ENCODE measurements around the gene GYPC.
"Not testable (repeated sequence)": the region's sequence is repeated elsewhere in the genome, so short reads cannot be mapped to it uniquely, and the experiment has no call there.

Gene GYPC

GRCh38 chr2:126671488-126671887 lies 15.5 kb downstream of the GYPC start:
- no peak for DNase-seq (ENCODE audit: low spot score)

- no peak for DNase-seq (ENCODE audit: low spot score)
Measured at GRCh38 chr2:126672980-126673605, 17.1 kb downstream of the GYPC start.

GRCh38 chr2:126674075-126674744 lies 18.3 kb downstream of the GYPC start:
- no peak for DNase-seq (ENCODE audit: low spot score)

DNA sequence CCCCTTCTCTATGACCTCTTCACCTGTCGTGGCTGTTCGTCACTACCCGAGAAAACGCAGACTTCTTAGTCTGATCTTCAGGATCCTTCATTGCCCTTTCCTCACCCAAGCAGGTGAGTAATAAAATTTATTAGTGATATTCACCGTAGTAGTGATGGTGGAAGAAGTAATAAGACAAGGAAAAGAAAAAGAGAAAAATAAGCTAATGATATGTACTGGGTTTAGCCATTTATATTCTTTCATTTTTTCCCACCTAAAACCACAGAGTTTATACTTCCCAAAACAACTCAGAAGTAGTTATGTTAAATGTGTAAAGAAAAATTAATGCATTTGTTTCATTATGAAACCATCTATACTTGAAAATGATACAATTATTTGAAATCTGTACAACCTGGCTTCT lies 19.7 kb downstream of the GYPC start:
- no peak for DNase-seq (ENCODE audit: low spot score)

DNA sequence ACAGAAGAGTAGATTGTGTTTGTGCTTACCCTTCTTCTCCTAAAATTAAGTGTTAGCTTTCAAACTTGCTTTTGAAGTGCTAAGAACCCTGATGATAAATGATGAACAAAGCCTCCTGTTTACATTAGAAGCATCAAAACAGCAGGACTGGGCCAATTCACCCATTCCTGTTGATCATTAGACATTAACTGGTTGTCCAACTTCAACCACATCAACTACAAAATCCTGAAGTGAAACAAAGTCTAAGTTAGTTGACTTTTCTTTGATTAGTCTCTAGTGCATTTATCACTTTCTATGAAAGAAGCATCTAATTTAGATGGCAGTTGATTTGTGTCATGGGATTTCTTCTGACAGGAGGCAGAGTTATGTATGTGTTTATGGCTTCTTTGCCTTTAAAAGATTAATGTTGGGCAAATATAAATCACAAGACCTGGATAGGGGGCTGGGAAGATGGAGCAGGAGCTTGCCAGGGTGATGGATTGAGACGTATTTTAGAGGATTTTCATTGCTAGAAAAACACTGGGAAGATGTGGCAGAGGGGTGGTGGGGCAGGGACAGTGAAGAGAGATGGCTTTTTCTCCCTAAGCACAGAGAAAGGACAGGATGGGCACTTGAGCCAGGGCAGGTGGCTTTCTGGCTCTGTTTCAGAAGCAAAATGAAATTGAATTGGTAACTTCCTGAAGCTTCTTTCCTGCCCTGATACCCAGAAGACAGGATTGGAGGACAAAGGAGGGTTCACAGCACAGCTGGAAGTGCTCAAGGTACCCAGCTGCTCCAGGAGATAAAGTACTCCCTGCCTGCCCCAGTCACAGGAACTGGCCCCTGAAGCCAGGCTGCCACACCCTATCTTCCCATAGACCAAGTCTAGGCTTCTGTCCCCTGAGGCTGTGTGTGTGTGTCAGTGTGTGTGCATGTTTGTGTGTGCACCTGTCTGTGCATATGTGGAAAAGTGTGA lies 20.5 kb downstream of the GYPC start:
- DNase-seq (ENCODE audit: low spot score) = no peak

- no peak for DNase-seq (ENCODE audit: low spot score)
Measured at GRCh38 chr2:126677176-126677538, 21.2 kb downstream of the GYPC start.

GRCh38 chr2:126678269-126679065 lies 22.5 kb downstream of the GYPC start:
- no peak for DNase-seq (ENCODE audit: low spot score)

DNA sequence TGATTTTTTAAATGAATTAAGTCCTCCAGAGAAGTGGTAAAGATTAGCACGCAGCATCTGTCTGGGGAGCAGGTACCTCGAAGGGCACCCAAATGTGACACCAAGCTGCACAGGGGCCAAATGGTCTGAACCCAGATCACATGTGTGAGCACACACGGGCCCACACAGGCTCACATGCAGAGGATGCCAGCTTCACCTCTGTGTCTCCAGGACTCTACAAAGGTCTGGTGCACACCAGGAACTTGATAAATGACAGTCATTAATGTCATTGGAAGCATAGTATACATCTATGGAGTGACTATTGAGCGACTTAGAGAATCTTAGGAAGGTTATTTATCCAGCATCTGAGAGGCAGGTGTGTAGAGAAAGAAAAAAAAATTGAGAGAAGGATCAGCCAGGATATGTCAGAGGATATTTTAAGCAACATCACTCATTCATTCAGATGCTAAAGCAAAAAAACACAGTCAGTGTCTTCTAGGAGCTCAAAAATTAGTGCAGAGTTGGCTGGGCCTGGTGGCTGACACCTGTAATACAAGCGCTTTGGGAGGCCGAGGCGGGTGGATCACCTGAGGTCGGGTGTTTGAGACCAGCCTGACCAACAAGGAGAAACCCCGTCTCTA lies 23.2 kb downstream of the GYPC start:
- no peak for DNase-seq (ENCODE audit: low spot score)

- no peak for DNase-seq (ENCODE audit: low spot score)
Measured at GRCh38 chr2:126681505-126681904, 25.5 kb downstream of the GYPC start.

- DNase-seq (ENCODE audit: low spot score) = no peak
Measured at GRCh38 chr2:126685629-126686028, 29.7 kb downstream of the GYPC start.

GRCh38 chr2:126686286-126686685 lies 30.3 kb downstream of the GYPC start:
- no peak for DNase-seq (ENCODE audit: low spot score)

GRCh38 chr2:126686841-126687485 lies 31.0 kb downstream of the GYPC start:
- DNase-seq (ENCODE audit: low spot score) = no peak

- no peak for DNase-seq (ENCODE audit: low spot score)
Measured at GRCh38 chr2:126687503-126687902, 31.5 kb downstream of the GYPC start.

DNA sequence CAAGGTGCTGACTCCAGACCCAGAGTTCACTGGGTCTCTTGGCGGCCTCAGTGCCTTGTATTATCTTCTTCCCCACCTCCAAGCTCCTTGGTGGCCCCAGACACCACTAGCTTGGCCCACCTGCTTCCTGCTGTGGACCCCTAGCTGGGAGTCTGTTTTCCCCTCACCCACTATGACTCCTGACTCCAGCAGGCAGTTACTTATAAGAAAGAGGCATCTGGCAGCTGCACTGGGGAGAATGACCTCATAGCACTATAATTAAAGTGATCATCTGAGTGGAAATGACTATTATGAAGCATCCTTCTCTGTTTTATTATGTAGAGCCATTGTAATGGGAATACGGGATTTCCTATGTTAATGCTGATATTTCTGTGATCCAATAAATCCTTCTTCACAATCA lies 32.6 kb downstream of the GYPC start:
- not testable (repeated sequence) for DNase-seq (ENCODE audit: low spot score)

DNA sequence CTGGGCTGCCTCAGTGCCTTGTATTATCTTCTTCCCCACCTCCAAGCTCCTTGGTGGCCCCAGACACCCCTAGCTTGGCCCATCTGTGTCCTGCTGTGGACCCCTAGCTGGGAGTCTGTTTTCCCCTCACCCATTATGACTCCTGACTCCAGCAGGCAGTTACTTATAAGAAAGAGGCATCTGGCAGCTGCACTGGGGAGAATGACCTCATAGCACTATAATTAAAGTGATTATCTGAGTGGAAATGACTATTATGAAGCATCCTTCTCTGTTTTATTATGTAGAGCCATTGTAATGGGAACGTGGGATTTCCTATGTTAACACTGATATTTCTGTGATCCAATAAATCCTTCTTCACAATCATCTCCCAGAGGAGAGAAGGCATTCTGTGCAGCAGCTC lies 36.3 kb downstream of the GYPC start:
- not testable (repeated sequence) for DNase-seq (ENCODE audit: low spot score)

DNA sequence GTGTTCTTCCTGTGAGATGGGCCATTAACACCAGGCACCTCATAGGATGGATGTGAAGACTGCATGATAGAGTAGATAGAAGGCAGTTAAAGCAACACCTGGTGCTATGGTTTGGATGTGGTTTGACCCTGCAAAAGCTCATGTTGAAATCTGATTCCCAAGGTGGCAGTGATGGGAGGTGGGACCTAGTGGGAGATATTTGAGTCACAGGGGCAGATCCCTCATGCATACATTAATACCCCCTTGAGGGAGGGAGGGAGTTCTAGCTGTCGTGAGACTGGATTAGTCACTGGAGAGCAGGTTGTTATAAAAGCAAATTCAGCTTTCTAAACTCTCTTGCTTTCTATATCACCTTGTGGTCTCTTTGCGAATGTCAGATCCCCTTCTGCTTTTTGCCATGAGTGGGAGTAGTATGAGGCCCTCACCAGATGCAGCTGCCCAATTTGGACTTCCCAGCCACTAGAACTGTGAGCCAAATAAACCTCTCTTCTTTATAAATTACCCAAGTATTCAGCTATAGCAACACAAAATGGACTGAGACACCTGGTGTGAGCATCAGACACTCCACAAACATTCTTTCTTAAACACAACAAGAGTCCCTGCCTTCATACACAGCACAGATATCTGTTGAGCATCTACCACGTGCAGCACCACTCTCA lies 37.1 kb downstream of the GYPC start:
- DNase-seq (ENCODE audit: low spot score) = not testable (repeated sequence)

DNA sequence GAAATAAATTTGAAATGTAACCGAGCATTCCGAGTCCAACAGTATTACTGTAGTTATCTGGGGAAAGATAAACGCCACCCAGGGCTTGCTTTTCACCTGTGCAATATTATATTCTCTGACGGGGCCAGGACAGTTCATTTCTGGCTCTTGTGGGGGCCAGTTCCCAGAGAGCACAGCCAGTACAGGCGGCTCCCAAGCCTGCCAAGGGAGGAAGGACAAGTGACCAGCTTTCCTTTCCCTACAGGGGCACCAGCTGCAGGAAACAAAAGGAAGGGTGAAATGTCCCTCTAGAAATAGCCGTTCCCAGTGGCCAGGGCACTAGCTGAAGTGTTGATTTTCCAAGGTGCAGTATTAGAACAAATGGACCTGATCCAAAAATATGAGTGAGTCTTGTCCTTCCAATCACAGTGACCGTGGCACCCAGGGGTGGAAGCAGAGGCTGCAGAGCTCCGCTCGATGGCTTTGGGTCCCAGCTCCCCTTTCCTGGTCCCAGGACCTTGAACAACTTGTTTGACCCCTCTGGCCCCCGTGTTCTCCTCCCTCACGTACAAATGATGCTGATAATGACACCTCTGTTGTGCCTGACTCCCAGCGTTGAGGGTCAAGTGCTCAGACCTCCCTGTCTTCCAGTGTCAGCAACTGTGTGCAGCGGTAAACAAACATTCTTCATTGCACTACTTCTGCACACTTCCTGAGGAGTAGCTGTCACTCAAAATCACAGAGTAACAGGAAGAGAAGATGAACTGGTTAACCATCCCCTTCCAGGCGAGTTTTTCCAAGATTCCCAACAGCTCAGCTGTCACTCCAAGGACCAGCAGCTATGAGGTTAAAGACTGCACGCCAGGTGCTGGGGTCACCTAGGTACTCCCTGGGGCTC lies 40.9 kb downstream of the GYPC start:
- DNase-seq (ENCODE audit: low spot score) = no peak

- no peak for DNase-seq (ENCODE audit: low spot score)
Measured at GRCh38 chr2:126698376-126698775, 42.4 kb downstream of the GYPC start.

- no peak for DNase-seq (ENCODE audit: low spot score)
Measured at GRCh38 chr2:126699018-126699417, 43.1 kb downstream of the GYPC start.
